Neural progenitor cell (in vitro differentiated cells): ENCODE measurements around the gene PRDM15. TPM values are rescaled to one million over a fixed set of nuclear protein-coding genes. Genes with fewer than 3 reads are reported as not detected.

Source experiments
- DNase-seq: peaks from one replicate; pipeline ENCODE4 v3.0.0-alpha.2; 2016; ENCODE audit warnings: low spot score
- H2AFZ ChIP-seq: fragments of 200-600 bp; sonication (generic); replicated peaks from 2 replicates; pipeline ENCODE4 v1.6.1; 2016; ENCODE audit warnings: antibody characterized with exemption
- H3F3A ChIP-seq: fragments of 200-600 bp; sonication (generic); 2 replicates; pipeline ENCODE4 v1.6.1; 2016; ENCODE audit warnings: antibody characterized with exemption, low read depth
- H3K27ac ChIP-seq: fragments of 200-600 bp; sonication (generic); 2 replicates; pipeline ENCODE4 v1.5.1; 2016; ENCODE audit warnings: mild to moderate bottlenecking
- H3K27me3 ChIP-seq: fragments of 200-600 bp; sonication (generic); 2 replicates; pipeline ENCODE4 v1.6.1; 2016; ENCODE audit warnings: mild to moderate bottlenecking, moderate library complexity
- H3K36me3 ChIP-seq: fragments of 200-600 bp; sonication (generic); 2 replicates; pipeline ENCODE4 v1.5.1; 2016
- H3K4me1 ChIP-seq: fragments of 200-600 bp; sonication (generic); 2 replicates; pipeline ENCODE4 v1.6.1; 2016; ENCODE audit warnings: mixed run types
- H3K4me2 ChIP-seq: fragments of 200-600 bp; sonication (generic); 2 replicates; pipeline ENCODE4 v1.6.1; 2016
- H3K4me3 ChIP-seq: fragments of 200-600 bp; sonication (generic); 2 replicates; pipeline ENCODE4 v1.5.1; 2016
- H3K79me2 ChIP-seq: fragments of 200-600 bp; sonication (generic); 2 replicates; pipeline ENCODE4 v1.6.1; 2016; ENCODE audit warnings: low read depth
- H3K9ac ChIP-seq: fragments of 200-600 bp; sonication (generic); 2 replicates; pipeline ENCODE4 v1.6.1; 2016
- H3K9me3 ChIP-seq: fragments of 200-600 bp; sonication (generic); 2 replicates; pipeline ENCODE4 v1.5.1; 2016; ENCODE audit warnings: low read depth
- H4K20me1 ChIP-seq: fragments of 200-600 bp; sonication (generic); 2 replicates; pipeline ENCODE4 v1.6.1; 2016; ENCODE audit warnings: low read depth
- H3K27ac Mint-ChIP-seq: 3 replicates; pipeline ENCODE4 v1.8.0; 2021; ENCODE audit warnings: mixed read lengths
- H3K27me3 Mint-ChIP-seq: 2 replicates; pipeline ENCODE4 v1.8.0; 2022; ENCODE audit warnings: low read depth, mild to moderate bottlenecking, inconsistent platforms, moderate library complexity, mixed read lengths; ENCODE audit not compliant: insufficient read depth
- H3K36me3 Mint-ChIP-seq: 3 replicates; pipeline ENCODE4 v1.8.0; 2021; ENCODE audit warnings: mixed read lengths
- H3K4me1 Mint-ChIP-seq: 3 replicates; pipeline ENCODE4 v1.8.0; 2021; ENCODE audit warnings: mixed read lengths
- H3K4me3 Mint-ChIP-seq: 3 replicates; pipeline ENCODE4 v1.8.0; 2021; ENCODE audit warnings: mild to moderate bottlenecking, moderate library complexity, mixed read lengths
- H3K9me3 Mint-ChIP-seq: 3 replicates; pipeline ENCODE4 v1.8.0; 2020; ENCODE audit warnings: mixed read lengths
- EZH2 ChIP-seq: fragments of 200-600 bp; sonication (generic); IDR thresholded peaks from 2 replicates; pipeline ENCODE4 v1.6.1; 2017; ENCODE audit warnings: antibody characterized with exemption, mild to moderate bottlenecking, moderate library complexity
- EZH2phosphoT487 ChIP-seq: fragments of 200-600 bp; sonication (generic); IDR thresholded peaks from 2 replicates; pipeline ENCODE4 v1.6.1; 2017; ENCODE audit warnings: antibody characterized with exemption
- total RNA-seq: library from RNA; depleted of rRNA; stranded (reverse); fragments of >200 nt; gene quantifications from 2 replicates; pipeline ENCODE4 v1.2.3, GENCODE V29; 2015; ENCODE audit warnings: low replicate concordance
- TF ChIP-seq, protein P1 (sequence below): fragments of 200-600 bp; sonication (generic); IDR thresholded peaks from 2 replicates; pipeline ENCODE4 v1.5.1; 2017; ENCODE audit warnings: antibody characterized with exemption, mild to moderate bottlenecking

The PRDM15 gene
- total RNA-seq, 1 donor from 2014 or later: 9.0 TPM

DNA sequence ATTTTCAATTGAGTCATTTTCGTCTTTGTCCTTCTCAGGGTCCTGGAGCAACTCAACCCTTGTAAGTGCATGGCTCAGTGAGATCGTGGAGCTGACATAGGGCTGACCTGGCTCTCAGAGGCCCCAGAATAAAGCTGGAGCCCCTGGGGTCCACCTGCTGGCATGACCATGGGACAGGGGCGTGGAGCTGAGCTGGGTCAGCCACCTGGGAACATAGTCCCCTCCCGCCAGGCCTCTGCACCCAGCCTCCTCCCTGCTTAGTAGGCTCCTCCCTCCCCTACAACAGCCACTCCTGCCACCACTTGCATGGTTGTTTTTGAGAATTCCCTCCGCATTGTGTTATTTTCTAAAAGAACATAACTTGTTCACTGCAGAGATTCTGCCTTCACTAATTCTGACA is 109.2 kb downstream of the PRDM15 start:
- Histone ChIP-seq H3K9ac (no peak overlapping the region), H3K9me3 (no peaks in the 10 kb centered on the region), H3K27ac (no peak overlapping the region), H3K79me2 (no peaks in the 10 kb centered on the region), H3F3A (peaks cover 11% of the 10 kb centered on the region), H3K27me3 (peaks cover 78% of the 10 kb centered on the region), H3K4me3 (no peak overlapping the region), H4K20me1 (peaks cover 28% of the 10 kb centered on the region), H3K36me3 (no peaks in the 10 kb centered on the region), H3K4me2 (no peak overlapping the region), H3K4me1 (peaks cover 40% of the 10 kb centered on the region), H2AFZ (no peak overlapping the region)
- DNase-seq: no peak
- TF ChIP-seq, protein P1, sequence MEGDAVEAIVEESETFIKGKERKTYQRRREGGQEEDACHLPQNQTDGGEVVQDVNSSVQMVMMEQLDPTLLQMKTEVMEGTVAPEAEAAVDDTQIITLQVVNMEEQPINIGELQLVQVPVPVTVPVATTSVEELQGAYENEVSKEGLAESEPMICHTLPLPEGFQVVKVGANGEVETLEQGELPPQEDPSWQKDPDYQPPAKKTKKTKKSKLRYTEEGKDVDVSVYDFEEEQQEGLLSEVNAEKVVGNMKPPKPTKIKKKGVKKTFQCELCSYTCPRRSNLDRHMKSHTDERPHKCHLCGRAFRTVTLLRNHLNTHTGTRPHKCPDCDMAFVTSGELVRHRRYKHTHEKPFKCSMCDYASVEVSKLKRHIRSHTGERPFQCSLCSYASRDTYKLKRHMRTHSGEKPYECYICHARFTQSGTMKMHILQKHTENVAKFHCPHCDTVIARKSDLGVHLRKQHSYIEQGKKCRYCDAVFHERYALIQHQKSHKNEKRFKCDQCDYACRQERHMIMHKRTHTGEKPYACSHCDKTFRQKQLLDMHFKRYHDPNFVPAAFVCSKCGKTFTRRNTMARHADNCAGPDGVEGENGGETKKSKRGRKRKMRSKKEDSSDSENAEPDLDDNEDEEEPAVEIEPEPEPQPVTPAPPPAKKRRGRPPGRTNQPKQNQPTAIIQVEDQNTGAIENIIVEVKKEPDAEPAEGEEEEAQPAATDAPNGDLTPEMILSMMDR: no peak
- TF ChIP-seq EZH2phosphoT487 (no peak), EZH2 (no peak)
- Mint-ChIP-seq H3K4me1 (peaks cover 44% of the 10 kb centered on the region), H3K27me3 (peaks cover 55% of the 10 kb centered on the region), H3K36me3 (peaks cover 2% of the 10 kb centered on the region), H3K27ac (no peak overlapping the region), H3K4me3 (no peak overlapping the region), H3K9me3 (peaks cover 2% of the 10 kb centered on the region)

DNA sequence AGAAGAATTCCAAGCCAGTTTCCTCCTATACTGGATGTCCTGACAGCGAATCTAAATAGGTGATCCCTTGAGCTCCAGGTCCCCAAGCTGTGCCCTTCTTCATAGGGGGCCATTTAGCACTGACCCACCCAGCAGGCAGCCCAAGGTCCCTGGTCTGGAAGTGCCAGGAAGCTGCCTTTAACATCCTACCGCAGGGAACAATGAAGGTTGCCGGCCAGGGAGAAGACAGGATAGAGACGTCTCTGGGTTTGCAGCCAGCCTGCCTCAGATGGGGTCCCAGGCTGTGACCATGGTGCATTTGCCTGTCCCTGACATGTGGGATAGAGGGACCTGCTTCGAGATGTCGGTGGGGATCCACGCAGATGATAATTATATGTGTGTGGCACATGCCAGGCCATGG is 109.6 kb downstream of the PRDM15 start:
- H3K9ac ChIP-seq: no peak overlapping the region
- peaks cover 31% of the 10 kb centered on the region for H4K20me1 ChIP-seq
- H3K4me3 Mint-ChIP-seq: no peak overlapping the region
- peaks cover 59% of the 10 kb centered on the region for H3K27me3 Mint-ChIP-seq
- no peaks in the 10 kb centered on the region for H3K36me3 ChIP-seq
- peaks cover 2% of the 10 kb centered on the region for H3K36me3 Mint-ChIP-seq
- H2AFZ ChIP-seq: no peak overlapping the region
- H3K4me3 ChIP-seq: no peak overlapping the region
- no peak overlapping the region for H3K4me2 ChIP-seq
- H3K27ac ChIP-seq: no peak overlapping the region
- peaks cover 82% of the 10 kb centered on the region for H3K27me3 ChIP-seq
- H3K9me3 Mint-ChIP-seq: peaks cover 2% of the 10 kb centered on the region
- peaks cover 44% of the 10 kb centered on the region for H3K4me1 Mint-ChIP-seq
- no peak for DNase-seq
- TF ChIP-seq, protein P1: no peak
- TF ChIP-seq EZH2phosphoT487 (no peak), EZH2 (no peak)
- peaks cover 40% of the 10 kb centered on the region for H3K4me1 ChIP-seq
- H3K9me3 ChIP-seq: no peaks in the 10 kb centered on the region
- H3K27ac Mint-ChIP-seq: no peak overlapping the region
- H3F3A ChIP-seq: peaks cover 13% of the 10 kb centered on the region
- no peaks in the 10 kb centered on the region for H3K79me2 ChIP-seq

DNA sequence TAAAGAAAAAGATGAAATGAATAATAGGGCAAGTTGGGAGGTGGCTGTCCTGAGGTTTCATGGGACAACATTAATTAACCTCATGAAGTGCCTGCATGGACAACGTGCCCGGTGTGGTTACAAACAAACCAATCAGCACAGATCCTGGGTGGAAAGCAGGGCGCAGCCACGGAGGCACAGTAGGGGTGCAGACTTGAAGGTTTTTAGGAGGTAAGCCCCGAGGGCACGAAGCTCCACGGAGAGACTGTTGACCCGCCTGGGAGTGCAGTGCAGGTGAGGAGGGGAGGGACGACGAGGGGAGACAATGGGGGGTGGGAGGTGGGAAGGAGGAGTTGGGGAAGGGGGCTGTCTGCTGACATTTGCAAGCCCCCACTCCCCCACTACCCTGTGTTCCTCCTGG is 110.0 kb downstream of the PRDM15 start:
- no peak overlapping the region for H3K27ac ChIP-seq
- H3F3A ChIP-seq: peaks cover 13% of the 10 kb centered on the region
- Mint-ChIP-seq H3K27ac (no peak overlapping the region), H3K27me3 (peaks cover 61% of the 10 kb centered on the region), H3K4me1 (peaks cover 44% of the 10 kb centered on the region), H3K9me3 (peaks cover 2% of the 10 kb centered on the region), H3K36me3 (peaks cover 2% of the 10 kb centered on the region), H3K4me3 (no peak overlapping the region)
- no peak overlapping the region for H3K4me3 ChIP-seq
- no peaks in the 10 kb centered on the region for H3K36me3 ChIP-seq
- TF ChIP-seq EZH2: no peak
- TF ChIP-seq EZH2phosphoT487: no peak
- TF ChIP-seq, protein P1: no peak
- H3K27me3 ChIP-seq: peaks cover 86% of the 10 kb centered on the region
- H3K9me3 ChIP-seq: no peaks in the 10 kb centered on the region
- DNase-seq: no peak
- H3K4me1 ChIP-seq: peaks cover 40% of the 10 kb centered on the region
- no peaks in the 10 kb centered on the region for H3K79me2 ChIP-seq
- peak overlapping the region; percentile 64 for H3K4me2 ChIP-seq
- no peak overlapping the region for H2AFZ ChIP-seq
- no peak overlapping the region for H3K9ac ChIP-seq
- H4K20me1 ChIP-seq: peaks cover 35% of the 10 kb centered on the region
